Smooth muscle cell (in vitro differentiated cells): ENCODE measurements around the gene JHY. TPM values are rescaled to one million over a fixed set of nuclear protein-coding genes. Genes with fewer than 3 reads are reported as not detected.

ENCODE experiments used
- DNase-seq: peaks from one replicate; lab custom pipeline; 2025; ENCODE audit not compliant: unreplicated experiment; lab: John Stamatoyannopoulos, UW
- H2AFZ ChIP-seq: fragments of 200-600 bp; sonication (generic); 2 replicates; pipeline ENCODE4 v1.6.0; 2016; ENCODE audit warnings: antibody characterized with exemption, low read depth, mild to moderate bottlenecking
- H3F3A ChIP-seq: fragments of 200-600 bp; sonication (generic); 2 replicates; pipeline ENCODE4 v1.6.0; 2017; ENCODE audit warnings: antibody characterized with exemption, low read depth
- H3K27ac ChIP-seq: fragments of 200-600 bp; sonication (generic); 2 replicates; pipeline ENCODE4 v1.5.1; 2016; ENCODE audit warnings: low read depth, mild to moderate bottlenecking
- H3K27me3 ChIP-seq: fragments of 200-600 bp; sonication (generic); 2 replicates; pipeline ENCODE4 v1.6.1; 2016; ENCODE audit warnings: low read depth, mild to moderate bottlenecking
- H3K36me3 ChIP-seq: fragments of 200-600 bp; sonication (generic); 2 replicates; pipeline ENCODE4 v1.5.1; 2016; ENCODE audit warnings: low read depth
- H3K4me1 ChIP-seq: fragments of 200-600 bp; sonication (generic); 2 replicates; pipeline ENCODE4 v1.5.1; 2016; ENCODE audit warnings: low read depth
- H3K4me2 ChIP-seq: fragments of 200-600 bp; sonication (generic); 2 replicates; pipeline ENCODE4 v1.6.0; 2016; ENCODE audit warnings: mild to moderate bottlenecking
- H3K4me3 ChIP-seq: fragments of 200-600 bp; sonication (generic); 2 replicates; pipeline ENCODE4 v1.5.1; 2016; ENCODE audit warnings: mild to moderate bottlenecking
- H3K79me2 ChIP-seq: fragments of 200-600 bp; sonication (generic); 2 replicates; pipeline ENCODE4 v1.6.0; 2016; ENCODE audit warnings: low read depth, mild to moderate bottlenecking
- H3K9ac ChIP-seq: fragments of 200-600 bp; sonication (generic); 2 replicates; pipeline ENCODE4 v1.6.0; 2016; ENCODE audit warnings: low read depth
- H3K9me3 ChIP-seq: fragments of 200-600 bp; sonication (generic); replicated peaks from 2 replicates; pipeline ENCODE4 v1.5.1; 2016; ENCODE audit warnings: low read depth
- H4K20me1 ChIP-seq: fragments of 200-600 bp; sonication (generic); 2 replicates; pipeline ENCODE4 v1.6.0; 2016; ENCODE audit warnings: low read depth
- CTCF ChIP-seq: fragments of 200-600 bp; sonication (generic); IDR thresholded peaks from 2 replicates; pipeline ENCODE4 v1.5.1; 2017; ENCODE audit warnings: borderline replicate concordance, mild to moderate bottlenecking, antibody characterized with exemption; ENCODE audit not compliant: insufficient read depth, poor library complexity, severe bottlenecking
- WGBS: methylation state at CpG from one replicate; pipeline ENCODE4 v1.1.7; 2016; ENCODE audit warnings: low lambda C conversion rate; 5-methylcytosine and 5-hydroxymethylcytosine counted together
- polyA plus RNA-seq: library from polyadenylated mRNA; unstranded; fragments of >200 nt; fragmentation: Nextera tagmentation; extraction: Ambion mirVana; gene quantifications from 2 replicates; pipeline ENCODE4 v1.2.1, GENCODE V29; 2016
- total RNA-seq: library from RNA; depleted of rRNA; stranded (reverse); fragments of >200 nt; gene quantifications from 2 replicates; pipeline ENCODE4 v1.2.3, GENCODE V29; 2014

The JHY gene
- total and polyA plus RNA-seq, 2 experiments from 2014 or later: 3.7 to 4.6 TPM

GRCh38 chr11:122883646-122883979 is 1.1 kb downstream of the JHY start:
- TF ChIP-seq CTCF: no peak
- 43% methylated on average over 3 of the region's 3 CpGs for WGBS
- no peaks in the 10 kb centered on the region for H3F3A ChIP-seq
- H3K79me2 ChIP-seq: no peaks in the 10 kb centered on the region
- no peaks in the 10 kb centered on the region for H4K20me1 ChIP-seq
- H3K4me1 ChIP-seq: no peaks in the 10 kb centered on the region
- peaks cover 10% of the 10 kb centered on the region for H3K27me3 ChIP-seq
- H2AFZ ChIP-seq: peak overlapping the region; percentile 98
- no peak for DNase-seq
- peak overlapping the region; percentile 88 for H3K9ac ChIP-seq
- no peaks in the 10 kb centered on the region for H3K36me3 ChIP-seq
- H3K4me2 ChIP-seq: peak overlapping the region; percentile 98
- H3K4me3 ChIP-seq: peak overlapping the region; percentile 69
- H3K27ac ChIP-seq: peak overlapping the region; percentile 87
- H3K9me3 ChIP-seq: no peaks in the 10 kb centered on the region

- no peaks in the 10 kb centered on the region for H3F3A ChIP-seq
- H3K27me3 ChIP-seq: no peaks in the 10 kb centered on the region
- H3K27ac ChIP-seq: no peak overlapping the region
- DNase-seq: no peak
- H3K9ac ChIP-seq: no peak overlapping the region
- WGBS: 73% methylated on average over 2 of the region's 2 CpGs
- H2AFZ ChIP-seq: no peak overlapping the region
- H3K4me3 ChIP-seq: no peak overlapping the region
- TF ChIP-seq CTCF: no peak
- H3K4me2 ChIP-seq: no peak overlapping the region
- no peaks in the 10 kb centered on the region for H3K4me1 ChIP-seq
- no peaks in the 10 kb centered on the region for H3K9me3 ChIP-seq
- no peaks in the 10 kb centered on the region for H3K36me3 ChIP-seq
- H3K79me2 ChIP-seq: no peaks in the 10 kb centered on the region
- H4K20me1 ChIP-seq: no peaks in the 10 kb centered on the region
Observed at GRCh38 chr11:122888162-122888561, 5.6 kb downstream of the JHY start.

GRCh38 chr11:122893131-122893530 is 10.6 kb downstream of the JHY start:
- H3K79me2 ChIP-seq: no peaks in the 10 kb centered on the region
- no peak overlapping the region for H3K9ac ChIP-seq
- WGBS: 92% methylated on average over 5 of the region's 5 CpGs
- no peak overlapping the region for H3K27ac ChIP-seq
- H3K9me3 ChIP-seq: no peaks in the 10 kb centered on the region
- H3F3A ChIP-seq: no peaks in the 10 kb centered on the region
- no peaks in the 10 kb centered on the region for H4K20me1 ChIP-seq
- H3K27me3 ChIP-seq: no peaks in the 10 kb centered on the region
- DNase-seq: no peak
- TF ChIP-seq CTCF: no peak
- H3K4me3 ChIP-seq: no peak overlapping the region
- H2AFZ ChIP-seq: no peak overlapping the region
- no peaks in the 10 kb centered on the region for H3K36me3 ChIP-seq
- H3K4me2 ChIP-seq: no peak overlapping the region
- H3K4me1 ChIP-seq: no peaks in the 10 kb centered on the region

GRCh38 chr11:122895563-122895962 is 13.0 kb downstream of the JHY start:
- Histone ChIP-seq H3K4me1 (no peaks in the 10 kb centered on the region), H3K4me2 (no peak overlapping the region), H3K27ac (no peak overlapping the region), H3K4me3 (no peak overlapping the region), H2AFZ (no peak overlapping the region), H4K20me1 (no peaks in the 10 kb centered on the region), H3K9me3 (no peaks in the 10 kb centered on the region), H3K79me2 (no peaks in the 10 kb centered on the region), H3K27me3 (no peaks in the 10 kb centered on the region), H3K36me3 (no peaks in the 10 kb centered on the region), H3K9ac (no peak overlapping the region), H3F3A (no peaks in the 10 kb centered on the region)
- whole genome bisulfite sequencing: 90% methylated on average over 2 of the region's 2 CpGs
- no peak for DNase-seq
- no peak for TF ChIP-seq CTCF
